ENCODE results near the gene CELF3.
A peak's percentile ranks its signal among the peaks of the same experiment; 100 is the strongest.
"Not testable (repeated sequence)": the region's sequence is repeated elsewhere in the genome, so short reads cannot be mapped to it uniquely, and the experiment has no call there.

CELF3 gene

DNA sequence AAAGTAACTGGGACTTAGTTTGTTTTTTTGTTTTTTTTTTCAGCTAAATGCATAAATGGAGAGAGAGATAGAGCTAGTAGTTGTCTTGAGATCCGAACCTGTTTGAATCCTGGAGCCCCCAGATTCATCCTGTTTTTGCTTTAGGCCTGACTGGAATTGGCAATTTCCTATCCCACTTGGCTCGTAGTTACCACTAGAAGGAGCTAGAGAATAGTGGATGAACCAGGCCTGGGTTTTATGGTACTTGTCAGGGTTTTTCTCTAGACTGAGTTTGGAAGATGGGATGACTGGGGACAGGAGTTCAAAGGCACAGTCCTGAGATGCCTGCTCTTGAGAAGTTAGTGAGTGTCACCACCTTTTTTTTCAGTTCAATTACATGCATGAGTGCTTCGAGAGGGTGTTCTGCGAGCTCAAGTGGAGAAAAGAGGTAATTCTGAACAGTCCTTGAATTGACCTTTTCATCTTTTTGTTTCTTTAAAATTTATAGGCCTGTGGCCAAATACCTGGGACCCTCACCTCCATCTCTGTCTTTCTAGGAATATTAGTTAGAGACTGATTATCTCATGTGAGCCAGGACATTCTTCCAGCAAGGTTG, 23.4 kb downstream of the CELF3 start:
- DNase-seq = peak; percentile 41

DNA sequence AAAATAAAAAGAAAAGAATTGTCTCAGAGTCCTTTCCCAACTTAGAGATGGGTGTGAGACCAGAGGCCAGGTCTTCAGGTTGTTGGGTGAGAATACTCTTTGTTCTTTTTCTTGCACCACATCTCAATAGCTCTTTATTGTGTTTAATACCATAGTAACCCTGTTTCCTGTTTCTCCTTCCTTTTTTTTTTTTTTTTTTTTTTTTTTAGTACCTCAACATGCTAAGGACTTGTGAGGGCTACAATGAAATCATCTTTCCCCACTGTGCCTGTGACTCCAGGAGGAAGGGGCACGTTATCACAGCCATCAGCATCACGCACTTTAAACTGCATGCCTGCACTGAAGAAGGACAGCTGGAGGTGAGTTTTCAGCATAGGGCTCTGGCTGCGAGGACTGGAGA, 24.4 kb downstream of the CELF3 start:
- no peak for DNase-seq

DNA sequence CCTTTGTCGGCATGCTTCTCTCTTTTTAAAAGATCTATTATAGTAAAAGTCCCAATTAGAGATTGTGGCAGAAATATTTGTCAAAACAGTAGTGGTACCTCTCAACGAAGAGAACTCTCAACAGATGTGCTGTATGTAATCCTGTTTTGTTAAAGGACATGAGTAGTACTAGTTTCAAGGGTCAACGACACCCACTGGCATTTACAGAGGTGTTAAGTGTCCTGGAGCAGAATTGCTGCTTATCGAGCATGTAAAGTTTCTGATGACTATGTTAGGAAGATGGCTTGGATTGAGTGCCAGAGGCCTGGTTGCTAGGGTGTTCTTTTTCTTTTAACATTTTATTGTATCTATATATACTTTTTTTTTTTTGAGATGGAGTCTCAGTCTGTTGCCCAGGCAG, 27.1 kb downstream of the CELF3 start:
- no peak for DNase-seq

DNA sequence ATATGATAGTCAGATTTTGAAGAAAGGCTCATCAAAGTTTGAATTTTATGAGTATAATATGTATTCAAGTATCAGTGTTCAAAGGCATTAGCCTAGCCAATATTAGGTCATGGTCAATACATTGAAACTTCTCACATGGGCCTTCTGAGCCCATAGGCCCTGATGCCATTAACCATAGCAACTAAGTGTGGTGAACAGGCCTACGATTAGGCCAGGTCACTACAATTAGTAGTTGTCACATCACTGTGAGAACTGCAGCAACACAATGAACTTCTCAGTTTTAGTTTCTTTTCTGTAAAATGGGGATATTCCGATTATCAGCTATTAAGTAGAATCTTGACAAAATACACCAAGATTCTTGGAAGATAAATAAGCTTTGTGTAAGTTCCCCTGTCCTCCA, 30.0 kb downstream of the CELF3 start:
- DNase-seq = no peak

DNA sequence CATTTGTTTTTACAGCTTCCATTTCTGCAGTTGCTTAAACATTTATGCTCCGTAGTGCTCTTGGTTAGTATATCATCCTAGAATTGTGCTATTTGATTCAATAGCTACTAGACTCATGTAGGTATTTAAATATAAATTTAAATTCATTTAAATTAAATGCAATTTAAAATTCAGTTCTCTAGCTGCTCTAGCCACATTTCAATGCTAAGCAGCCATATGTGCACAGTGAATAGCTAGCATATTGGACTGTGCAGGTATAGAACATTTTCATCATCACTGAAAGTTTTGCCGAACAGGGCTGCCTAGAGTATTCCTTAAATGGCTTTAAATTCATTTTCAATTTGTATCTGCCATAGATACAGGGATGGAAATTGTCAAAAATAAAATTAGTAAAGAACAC, 32.5 kb downstream of the CELF3 start:
- DNase-seq = no peak

DNA sequence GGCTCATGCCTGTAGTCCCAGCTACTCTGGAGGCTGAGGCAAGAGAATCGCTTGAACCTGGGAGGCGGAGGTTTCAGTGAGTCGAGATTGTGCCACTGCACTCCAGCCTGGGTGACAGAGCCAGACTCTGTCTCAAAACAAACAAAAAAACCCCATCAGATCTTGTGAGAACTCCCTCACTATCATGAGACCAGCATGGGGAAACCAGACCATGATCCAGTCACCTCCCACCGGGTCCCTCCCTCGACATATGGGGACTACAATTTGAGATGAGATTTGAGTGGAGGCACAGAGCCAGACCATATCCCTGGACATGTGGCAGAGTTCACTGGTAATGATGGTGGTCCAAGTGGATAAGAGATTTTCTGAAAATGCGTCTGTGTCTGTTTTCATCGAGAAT, 33.7 kb downstream of the CELF3 start:
- not testable (repeated sequence) for DNase-seq

DNA sequence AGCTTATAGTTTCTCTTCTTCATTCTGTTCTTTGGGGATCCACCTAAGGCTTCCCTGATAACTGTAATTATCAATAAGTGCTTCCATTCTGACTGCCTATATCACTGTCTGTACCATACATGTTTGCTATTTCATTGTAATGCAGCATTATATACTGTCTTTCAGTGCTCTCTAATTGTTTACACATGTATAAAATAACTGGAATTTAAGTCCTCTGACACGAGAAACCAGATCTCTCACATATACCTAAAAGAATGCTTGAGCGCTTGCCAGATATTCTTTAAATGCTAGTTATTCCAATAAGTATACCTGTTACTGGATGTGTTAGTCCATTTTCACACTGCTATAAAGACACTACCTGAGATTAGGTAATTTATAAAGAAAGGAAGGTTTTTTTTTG, 34.7 kb downstream of the CELF3 start:
- no peak for DNase-seq

DNA sequence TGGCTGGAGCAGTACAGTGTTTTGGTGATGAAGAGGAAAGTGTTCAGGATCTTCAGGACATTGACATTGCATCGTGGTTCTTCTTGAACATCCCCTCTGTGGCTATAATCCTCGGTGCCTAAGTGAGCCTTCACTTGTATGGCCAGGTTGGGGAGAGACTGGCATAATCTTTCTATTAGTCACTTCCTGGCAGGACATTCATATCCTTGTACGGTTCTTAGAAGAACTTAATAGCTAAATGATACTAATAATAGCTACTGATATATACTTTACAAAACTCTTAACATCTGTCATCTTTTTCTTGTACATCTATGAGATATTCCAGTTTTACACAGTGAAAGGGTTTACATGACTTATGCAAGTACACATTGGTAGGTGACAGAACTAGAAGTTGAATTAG, 35.8 kb downstream of the CELF3 start:
- no peak for DNase-seq

DNA sequence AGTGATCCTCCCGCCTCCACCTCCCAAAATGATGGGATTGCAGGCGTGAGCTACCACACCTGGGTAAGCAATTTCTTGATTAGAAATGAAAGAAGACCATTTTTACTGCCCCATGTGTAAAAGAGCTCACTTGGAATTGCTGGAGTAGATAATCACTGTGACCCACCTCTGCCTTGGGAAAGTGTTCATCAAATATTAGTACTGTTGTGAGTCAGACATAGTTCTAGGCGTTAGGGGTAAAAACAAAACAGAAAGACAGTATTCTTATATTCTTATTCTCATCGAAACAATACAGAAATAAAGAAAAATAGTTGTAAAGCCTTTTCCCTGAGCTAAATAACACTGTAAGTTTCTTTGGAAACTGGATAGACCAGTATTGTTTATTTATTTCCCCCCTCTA, 36.2 kb downstream of the CELF3 start:
- DNase-seq = no peak

DNA sequence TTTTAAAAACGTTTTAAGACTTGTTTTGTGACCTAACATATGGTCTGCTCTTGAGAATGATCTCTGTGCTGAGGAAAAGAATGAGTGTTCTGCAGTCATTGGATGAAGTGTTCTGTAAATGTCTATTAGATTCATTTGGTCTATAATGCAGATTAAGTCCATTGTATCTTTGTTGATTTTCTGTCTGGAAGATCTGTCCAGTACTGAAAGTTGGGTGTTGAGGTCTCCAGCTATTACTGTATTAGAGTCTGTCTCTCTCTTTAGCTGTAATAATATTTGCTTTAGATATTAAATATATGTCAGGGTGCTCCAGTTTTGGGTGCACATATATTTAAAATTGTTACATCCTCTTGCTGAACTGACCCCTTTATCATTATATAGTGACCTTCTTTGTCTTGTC, 43.2 kb downstream of the CELF3 start:
- no peak for DNase-seq

DNA sequence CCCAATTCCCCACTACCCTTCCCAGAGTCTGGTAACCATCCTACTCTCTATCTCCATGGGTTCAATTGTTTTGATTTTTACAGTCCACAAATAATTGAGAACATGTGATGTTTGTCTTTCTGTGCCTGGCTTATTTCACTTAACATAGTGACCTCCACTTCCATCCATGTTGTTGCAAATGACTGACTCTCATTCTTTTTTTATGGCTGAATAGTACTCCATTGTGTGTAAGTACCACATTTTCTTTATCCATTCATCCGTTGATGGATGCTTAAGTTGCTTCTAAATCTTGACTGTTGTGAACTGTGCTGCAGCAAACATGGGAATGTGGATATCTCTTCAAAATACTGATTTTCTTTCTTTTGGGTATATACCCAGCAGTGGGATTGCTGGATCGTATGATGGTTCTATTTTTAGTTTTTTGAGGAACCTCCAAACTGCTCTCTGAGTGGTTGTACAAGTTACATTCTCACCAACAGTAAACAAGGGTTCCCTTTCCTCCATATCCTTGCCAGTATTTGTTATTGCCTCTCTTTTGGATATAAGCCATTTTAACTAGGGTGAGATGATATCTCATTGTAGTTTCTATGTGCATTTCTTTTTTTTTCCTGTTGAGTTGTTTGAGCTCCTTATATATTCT, 46.4 kb downstream of the CELF3 start:
- DNase-seq = not testable (repeated sequence)

DNA sequence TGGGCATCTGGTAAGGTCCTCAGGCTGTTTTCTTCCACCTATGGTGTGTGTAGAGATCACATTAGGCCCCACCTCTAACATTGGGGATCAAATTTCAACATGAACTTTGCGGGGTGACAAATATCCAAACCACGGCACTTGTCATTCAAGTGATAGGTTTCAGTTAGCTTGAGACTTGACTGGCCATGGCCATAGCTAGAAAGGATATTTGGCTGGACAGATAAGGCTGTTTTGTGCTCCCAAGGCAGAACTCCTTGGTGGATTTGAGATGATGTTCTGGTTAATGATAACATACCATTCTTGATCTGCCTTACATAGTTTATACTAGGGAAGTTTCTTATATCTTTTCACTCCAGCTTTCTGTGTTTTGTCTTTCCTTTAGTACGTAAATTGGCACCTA, 48.5 kb downstream of the CELF3 start:
- no peak for DNase-seq

DNA sequence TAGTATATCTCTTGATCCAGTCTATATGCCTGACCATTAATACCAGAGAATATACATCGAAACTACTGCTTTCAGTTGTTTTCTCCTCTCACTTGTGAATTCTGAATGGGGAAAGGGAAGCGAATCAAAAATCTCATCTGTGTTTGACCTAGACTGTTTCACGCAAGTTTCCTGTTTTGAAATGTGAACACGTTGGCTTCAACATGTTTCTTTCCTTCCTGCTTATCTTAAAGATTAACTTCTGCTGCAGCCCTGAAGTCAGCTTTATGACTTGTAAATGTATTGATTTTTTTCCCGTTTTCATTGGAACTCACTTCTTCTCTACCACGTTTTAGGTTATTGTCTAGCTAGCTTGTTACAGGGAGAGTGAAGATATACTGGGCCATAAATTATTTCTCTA, 54.9 kb downstream of the CELF3 start:
- no peak for DNase-seq

DNA sequence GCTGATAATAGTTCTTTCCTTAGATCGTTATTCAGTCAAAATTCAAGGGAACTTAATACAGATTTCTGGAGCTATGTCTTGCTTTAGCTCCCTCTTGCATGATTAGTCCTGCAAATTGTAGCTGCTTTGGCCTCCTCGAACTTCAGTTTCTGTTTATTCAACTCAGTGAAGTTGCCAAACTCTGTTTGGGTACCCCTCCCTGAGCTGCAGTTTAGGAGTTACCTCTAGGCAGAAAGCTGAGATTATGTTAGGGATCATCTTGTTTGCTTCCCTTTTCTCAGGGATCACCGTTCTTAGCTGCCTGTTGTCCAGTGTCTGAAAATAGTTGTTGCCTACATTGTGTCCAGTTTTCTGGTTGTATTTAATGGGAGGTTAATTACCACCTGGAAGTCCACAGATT, 61.2 kb downstream of the CELF3 start:
- DNase-seq = no peak

DNA sequence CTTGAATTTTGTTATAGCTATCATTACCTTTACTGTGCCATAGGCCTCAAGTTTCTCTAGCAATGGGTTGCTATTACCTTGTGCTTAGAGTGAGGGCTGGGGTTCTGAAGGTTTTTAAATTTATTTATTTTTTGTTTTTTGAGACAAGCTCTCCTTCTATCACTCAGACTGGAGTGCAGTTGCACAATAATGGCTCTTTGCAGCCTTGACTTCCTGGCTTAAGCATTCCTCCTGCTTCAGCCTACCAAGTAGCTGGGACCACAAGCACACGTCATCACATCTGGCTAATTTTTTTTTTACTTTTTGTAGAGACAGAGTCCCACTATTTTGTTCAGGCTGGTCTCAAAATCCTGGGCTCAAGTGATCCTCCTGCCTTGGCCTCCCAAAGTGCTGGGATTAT, 63.2 kb downstream of the CELF3 start:
- no peak for DNase-seq
